GM19238 (cell line): ENCODE results near the gene TSPAN9.

Experiments used
- DNase-seq: peaks from one replicate; pipeline ENCODE4 v3.0.0; 2011; ENCODE audit warnings: low spot score; ENCODE audit not compliant: insufficient read length

TSPAN9 gene

DNA sequence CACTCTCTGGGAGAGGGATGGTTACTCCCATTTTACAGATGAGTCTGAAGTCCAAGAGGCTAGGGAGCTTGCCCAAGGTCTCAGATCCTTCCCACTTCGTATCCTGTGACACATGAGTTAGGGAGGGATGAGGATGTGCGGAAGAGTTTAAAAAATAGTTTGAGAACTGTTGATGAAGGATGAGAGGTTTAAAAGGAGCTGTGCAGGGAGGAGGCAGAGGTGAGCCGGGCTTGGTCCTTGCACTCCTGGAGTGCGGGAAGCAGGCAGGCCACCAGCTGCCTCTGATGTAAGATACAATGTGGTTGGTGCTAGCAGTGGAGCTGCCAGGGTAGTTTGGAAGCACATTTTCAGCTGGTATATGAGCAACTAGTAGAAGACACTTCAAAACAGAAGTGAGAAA lies 46.5 kb downstream of the TSPAN9 start:
- DNase-seq = no peak

DNA sequence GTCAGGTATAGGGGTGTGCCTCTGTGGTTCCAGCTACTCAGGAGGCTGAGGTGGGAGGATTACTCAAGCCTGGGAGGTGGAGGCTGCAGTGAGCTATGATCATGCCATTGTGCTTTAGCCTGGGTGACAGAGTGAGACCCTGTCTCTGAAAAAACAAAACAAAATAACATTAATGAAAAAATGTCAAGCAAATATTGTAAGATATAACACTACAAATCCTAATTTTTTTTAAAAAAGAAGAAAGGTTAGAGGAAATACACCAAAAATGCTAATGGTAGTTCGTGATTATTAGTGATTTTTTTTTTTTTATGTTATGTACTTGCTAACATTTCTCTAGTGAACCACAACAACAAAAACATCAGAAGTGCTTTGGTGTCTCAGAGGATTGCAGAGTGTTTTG lies 47.7 kb downstream of the TSPAN9 start:
- no peak for DNase-seq

DNA sequence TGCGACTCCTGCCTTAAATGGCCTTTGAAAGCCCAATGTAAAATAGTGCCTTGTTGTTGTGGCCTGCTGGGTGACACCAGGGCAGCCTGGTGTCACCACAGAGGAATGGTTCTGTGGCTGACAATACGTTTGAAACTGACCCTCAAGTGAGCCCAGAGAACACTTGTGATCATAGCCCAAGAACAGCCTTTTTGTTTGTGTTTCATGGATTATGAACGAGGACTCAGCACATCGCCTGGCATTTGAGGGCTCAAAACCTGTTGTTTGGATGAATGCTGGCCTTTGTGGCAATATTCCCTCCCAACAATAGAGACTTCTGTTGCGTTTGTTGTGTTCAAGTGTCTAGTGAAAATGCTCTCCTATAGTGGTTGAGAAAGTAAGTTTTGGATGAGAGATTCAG lies 48.5 kb downstream of the TSPAN9 start:
- no peak for DNase-seq

DNA sequence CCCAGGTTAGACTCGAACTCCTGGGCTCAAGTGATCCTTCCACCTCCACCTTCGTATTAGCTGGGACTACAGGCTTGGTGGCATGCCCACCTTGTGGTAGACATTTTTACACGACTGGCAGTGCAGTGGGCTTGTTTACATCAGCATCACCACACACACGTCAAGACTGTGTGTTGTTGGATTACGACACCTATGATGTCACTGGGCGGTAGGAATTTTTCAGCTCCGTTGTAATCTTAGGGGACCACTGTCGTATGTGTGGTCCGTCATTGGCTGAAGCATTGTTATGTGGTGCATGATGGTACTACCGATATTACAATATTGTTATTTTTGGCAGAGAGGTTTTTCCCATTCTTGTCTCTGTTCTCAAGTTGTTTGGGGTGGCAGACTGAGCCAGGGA lies 50.7 kb downstream of the TSPAN9 start:
- no peak for DNase-seq

DNA sequence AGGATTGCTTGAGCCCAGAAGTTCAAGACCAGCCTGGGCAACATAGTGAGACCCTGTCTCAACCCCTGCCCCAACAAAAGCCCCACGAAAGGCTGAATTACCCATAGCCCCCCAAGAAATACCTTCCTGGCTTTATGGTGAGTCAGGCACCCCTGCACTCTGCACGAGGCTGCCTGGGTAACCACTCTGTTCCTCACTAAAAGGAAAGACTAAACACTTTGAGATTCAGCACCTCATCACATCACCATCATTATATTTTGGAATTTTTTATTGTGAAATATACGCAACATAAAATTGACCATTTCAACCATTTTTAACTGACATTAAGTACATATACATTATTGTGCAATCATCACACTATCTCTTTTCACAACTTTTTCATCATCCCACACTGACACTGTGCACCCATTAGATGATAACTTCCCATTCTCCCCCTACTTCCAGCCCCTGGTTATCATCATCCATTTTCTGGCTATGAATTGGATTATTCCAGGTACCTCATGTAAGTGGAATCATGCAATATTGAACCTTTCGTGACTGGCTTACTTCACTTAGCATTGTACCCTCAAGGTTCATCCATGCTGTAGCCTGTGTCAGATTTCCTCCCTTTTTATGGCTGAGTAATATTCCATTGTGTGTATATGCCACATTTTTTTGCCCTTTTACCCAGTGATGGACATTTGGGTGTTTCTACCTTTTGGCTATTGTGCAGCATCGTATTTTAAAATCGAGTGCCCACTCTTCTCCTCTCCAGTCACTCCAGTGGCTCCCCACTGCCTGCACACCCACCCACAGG lies 51.5 kb downstream of the TSPAN9 start:
- DNase-seq = no peak

DNA sequence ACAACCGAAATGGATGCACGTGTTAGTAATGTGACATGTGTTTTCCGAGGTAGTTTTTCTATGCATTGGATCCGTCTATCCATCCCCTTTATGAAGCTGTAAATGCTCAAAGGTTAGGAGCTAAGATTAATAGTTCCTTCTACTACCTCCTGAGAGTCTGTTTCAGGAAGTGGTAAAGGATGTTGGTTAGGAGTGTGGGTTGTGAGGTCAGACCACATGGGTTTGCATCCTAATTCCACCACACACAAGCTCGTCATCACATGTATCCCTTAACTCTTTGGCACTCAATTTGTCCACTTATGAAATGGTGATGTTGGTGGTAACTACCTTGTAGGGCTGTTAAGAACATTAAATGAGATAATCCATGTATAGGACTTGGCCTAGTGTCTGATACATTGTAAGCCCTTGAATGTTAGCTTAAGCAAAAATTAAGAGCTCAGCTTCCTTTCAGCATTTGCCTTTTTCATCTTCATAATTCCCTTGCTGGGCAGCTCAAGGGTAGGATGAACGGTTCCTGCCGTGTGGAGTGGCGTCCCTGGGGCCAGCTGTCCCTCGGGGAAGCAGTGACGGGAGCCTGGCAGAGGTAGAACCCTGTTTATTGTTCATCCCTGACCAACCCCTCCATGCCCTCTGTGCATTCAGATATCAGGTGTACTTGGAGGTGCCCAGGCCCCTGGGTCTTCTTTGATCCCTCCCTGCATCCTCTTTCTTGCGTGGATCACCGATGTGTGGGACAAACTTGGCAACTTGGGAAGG lies 52.3 kb downstream of the TSPAN9 start:
- DNase-seq = no peak

DNA sequence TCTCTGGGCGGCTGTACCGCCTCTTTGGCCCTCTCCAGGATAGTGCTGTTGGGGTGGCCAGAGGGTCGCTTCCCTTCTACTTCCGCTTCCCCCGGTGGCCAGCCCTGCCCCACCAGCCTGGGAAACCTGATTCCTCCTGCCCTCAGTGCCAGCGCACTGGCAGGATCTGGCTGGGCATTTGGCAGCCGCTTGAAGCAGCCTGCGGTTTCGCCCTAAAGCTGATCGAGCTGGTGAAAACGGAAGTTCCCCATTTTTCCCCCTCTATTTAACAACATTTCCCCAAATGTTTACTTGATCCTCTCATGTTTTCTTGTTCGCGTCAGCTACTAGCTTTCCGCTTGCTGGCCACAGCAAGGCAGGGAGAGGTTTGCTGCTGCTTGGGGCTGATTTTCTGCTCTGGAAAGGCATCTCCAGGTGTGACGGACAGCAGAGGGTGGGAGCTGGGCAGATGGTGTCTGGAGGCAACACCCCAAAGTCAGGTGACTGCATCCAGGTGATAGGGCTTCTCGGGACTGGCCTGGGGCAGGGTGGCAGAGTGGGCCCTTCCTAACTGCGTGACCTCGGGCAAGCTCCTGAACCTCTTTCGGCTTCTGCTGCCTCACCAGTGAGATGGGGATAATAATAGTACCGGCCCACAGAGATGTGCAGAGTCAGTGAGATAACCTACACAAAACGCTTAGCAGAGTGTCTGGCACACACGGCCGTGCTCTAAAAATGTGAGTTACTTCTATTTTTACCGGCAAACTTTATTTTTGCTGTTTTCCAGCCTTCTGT lies 53.1 kb downstream of the TSPAN9 start:
- DNase-seq = no peak

DNA sequence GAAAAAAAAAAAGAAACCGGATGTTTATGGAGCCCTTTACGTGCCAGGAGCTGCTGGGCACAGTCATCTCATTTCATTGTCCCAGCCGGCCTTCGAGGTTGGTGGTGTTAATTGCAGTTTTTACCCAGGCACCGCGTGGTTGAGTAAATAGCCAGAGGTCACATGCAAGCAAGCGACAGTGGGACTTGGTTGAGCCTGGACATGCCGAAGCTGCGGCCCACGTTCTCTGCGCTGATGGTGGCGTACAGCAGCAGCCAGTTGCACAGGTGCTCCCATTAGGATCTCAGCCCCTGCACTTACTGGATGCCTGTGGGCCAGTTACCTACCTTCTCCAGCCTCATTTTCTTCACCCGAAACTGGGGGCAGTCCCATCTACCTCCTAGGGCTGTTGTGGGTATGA lies 54.0 kb downstream of the TSPAN9 start:
- no peak for DNase-seq

DNA sequence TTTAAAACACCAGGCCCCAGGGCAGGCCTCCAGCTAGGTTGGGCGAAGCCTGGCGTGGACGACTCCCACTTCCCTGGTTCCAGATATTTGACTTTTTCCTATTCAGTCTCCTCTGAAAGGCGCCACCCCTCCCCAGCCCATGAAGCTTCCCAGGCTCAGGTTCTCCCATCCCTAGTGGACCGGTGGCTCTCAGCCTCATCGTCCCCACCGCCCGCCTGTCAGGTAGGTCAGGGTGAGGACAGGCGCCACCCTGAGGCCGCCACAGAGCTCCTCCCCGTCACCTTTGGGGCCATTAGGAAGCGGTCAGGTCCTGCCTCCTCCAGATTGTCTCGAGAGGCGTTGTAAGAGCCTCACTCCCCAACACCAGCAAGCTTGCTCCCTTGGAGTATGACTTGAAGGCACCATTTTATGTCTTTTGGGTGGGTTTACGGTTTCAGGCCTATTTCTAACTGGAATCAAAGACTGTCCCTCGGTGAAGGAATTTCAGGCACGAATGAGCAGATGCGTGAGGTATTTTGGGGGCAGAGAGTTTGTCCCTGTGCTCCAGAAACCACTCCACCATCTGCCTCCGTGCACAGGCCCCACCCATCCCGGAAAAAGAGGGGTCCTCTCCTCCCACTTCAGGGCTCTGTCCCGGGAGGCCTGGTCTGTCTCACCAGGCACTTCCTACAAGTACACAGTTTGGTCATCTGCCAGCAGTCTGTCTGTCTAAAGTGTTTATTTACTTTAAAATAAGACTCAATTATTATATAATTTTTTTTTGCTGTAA lies 55.6 kb downstream of the TSPAN9 start:
- DNase-seq = no peak

DNA sequence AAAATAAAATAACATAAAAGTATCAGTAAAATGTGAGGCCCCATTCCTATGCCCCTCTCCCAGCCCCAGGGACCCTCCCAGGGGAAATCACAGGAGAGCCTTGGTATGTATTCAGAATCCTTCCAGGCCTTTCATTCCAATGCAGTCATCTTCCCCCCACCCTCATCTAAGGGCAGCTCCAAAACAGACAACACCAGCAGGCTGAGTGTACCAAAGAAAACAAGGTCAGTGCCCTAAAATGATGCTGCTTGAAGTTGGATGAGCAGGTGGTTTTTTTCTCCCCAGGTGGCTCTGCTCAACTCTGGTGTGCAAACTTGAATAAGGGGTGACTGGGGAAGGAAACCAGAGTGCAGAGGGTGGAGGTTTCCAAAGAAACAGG lies 56.2 kb downstream of the TSPAN9 start:
- DNase-seq = no peak

DNA sequence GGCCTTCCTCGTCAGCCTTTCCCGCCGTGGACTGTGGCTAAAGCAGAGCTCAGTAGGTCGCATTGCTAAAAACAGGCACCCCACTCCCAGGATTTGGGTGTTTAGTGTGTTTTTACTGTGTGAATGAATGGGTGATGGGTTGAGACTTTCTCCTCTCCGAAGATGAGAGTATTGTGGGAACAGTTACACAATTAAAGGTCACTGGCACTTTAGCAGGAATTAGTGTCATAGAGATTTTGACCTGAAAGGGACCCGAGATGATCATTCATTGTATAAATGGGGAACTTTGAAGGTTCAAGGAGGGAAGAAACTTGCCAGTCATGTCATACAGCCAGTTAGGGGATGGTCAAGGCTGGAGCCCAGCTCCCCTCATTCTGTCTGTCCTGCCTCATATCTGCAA lies 56.9 kb downstream of the TSPAN9 start:
- no peak for DNase-seq

DNA sequence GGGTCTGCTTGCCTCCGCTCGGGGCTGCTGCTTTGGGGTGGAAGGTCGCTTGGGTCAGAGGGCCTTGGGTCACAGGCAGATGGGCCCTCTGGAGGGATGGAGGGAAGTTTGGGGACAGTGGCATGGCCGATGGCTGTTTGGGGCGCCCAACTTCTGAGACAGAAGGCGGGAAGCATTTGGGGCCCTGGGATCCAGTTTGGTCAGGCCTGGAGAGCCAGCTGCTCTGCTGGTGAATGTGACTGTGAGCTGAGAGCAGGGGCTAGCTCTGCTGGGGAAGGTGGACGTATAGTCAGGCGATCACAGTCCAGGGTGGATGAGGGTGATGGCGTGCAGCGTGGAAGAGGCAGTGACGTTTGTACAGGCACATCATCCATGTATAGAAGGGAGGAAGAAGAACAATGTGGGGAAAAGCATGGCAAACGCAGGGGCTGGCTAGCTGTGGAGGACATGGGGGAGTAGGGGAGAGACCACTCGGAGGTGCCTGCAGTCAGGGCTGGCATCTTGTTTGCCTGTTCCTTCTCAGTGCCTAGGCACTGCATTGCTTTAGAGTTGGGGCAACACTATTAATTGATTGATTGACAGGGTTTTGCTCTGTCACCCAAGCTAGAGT lies 57.5 kb downstream of the TSPAN9 start:
- no peak for DNase-seq

DNA sequence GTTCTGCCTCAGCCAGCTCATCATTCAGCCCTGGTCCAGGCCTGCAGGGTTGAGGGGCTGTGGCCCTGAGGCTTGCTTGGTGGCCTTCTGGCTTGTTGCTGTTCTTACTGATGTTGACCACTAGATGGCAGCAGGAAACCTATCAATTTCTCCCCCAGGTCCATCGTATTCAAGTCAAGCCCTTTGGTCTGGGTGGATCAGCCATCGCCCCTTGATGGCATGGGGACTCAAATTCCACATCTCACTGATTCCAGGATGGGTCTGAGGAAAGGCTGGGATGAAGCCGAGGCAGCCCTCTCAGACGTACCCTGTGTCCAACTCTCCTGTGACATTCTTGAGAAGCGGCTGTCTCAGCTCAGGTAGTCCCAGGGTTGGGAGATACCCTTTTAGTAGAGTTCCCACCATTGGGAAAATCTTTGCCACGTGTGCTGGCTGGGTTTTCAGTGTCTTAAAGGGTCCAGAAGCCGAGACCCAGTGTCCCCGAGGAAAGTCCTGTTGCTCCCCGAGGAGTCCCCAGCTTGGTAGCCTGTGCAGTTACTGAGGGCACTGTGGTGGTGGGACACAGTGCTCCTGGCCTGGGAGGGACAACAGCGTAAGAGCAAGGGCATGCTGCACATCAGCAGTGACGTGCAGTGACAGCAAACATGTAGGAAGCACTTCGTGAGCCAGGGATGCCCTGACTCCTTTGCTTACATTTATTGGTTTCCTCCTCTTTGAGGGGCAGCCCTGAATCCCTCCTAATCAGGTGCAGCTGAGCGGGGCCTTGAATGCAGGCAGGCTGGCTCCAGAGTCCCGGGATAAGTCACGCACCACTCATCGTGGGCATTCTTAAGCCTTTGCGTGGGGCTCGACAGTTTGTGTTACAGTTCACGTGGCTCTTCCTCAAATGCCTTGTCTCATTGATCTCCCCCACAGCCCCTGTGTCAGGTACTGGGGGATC lies 58.6 kb downstream of the TSPAN9 start:
- peak; percentile 71 for DNase-seq

DNA sequence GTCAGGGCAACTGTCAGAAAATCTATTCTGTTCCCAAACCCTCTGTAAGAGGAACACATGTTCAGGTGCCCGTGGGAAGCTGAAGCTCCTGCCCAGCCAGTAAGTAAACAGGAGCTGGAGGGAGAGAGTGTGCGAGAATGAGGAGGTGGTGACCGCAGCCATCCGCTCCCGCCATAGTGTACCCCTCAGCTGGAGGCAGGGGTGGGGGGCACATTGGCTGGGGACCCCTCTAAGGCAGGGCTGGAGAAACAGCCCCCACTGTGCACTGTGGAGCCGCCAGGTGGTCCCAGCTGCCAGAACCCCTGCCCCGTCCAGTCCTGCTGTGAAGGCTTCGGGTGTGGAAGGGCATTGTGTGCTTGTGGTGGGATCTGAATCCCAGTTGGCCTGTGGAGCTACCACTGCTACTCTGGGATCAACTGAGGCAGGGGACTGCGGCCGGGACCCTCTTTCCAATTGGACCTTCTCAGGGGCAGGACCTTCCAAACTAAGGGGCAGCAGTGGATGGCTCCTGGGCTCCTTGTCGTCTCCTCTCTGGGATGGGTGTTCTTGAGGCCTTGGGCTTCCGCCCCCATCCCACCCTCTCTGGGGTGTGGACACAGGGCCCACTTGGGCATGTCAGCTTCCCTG lies 59.6 kb downstream of the TSPAN9 start:
- DNase-seq = no peak

DNA sequence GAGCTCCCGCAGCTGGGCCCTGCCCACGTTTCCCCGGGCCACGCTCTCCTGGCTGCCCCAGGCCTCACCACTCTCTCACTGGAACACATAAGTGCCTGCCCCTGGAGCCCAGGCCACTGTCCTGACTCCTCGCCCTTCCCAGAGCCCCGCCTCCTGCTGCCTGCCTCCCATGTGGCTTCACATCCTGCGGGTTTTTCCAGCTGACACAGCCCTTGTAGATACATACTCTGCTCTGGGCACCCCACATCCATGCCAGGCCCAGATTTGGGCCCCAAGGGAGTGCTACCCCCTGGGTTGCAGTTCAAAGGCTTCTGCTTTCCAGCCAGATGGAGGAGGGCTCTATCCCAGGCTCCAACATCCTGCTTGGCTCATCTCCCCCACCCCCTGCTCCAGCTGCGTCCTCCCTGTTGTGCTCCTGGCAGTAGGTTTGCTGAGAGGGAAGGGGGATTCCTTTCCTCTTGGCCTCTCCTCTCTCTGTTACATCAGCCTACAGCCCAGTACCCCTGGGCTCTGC lies 60.1 kb downstream of the TSPAN9 start:
- no peak for DNase-seq

DNA sequence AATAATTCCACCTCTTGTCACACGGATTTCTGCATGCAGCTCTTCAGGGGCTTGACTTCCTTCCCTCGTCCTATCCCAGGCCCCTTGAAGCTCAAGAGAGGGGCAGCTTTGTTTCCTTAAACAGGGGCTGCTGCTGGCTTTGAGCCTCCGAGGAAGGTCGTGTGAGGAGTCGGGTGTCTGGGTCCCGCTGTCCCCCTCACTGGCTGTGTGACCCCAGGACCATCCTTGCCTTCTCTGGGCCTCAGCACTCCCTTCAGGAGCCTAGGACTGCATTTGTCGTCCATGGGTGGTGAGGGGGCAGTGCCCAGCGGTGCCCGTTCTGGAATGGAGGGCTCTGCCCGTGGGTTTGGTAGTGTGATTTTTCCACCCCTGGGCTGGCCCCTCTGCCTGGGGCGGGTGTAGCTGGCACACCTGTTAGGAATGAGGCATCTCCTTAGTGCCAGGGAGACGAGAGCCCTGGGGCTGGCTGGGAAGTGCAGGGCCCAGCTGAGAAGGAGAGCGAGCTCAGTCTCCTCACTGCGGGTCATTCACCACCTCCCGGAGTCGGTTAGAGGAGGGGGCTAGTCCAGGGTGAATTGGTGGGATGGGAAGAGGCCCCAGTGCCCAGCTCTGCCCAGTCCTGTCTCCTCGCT lies 60.8 kb downstream of the TSPAN9 start:
- no peak for DNase-seq

DNA sequence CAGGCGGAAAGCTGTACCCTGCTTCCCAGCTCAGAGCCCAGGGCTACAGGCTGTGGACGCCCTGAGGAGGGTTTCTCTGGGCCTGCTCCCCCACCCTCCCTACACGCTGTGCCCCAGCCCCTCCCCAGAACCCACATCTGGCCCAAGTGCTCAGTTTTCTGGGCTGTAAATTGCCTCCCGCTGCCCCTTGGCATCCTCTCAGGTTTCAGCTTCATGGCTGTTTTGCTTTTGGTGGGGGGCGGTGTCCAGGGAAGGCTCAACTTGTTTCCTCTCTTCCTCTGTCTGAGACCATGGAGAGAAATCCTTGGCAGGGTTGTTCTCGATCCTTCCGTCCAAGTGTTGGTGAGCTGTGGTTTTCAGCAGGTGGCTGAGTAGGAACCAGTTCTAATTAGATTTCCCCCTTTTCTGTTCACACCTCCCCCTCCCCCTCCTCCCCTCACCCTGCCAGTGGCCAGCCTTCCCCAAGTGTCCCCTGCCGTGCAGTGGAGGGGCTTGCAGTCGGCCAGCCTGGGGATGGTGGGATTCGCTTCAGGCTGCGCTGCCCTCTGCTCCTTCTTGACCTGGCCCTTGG lies 61.8 kb downstream of the TSPAN9 start:
- no peak for DNase-seq

DNA sequence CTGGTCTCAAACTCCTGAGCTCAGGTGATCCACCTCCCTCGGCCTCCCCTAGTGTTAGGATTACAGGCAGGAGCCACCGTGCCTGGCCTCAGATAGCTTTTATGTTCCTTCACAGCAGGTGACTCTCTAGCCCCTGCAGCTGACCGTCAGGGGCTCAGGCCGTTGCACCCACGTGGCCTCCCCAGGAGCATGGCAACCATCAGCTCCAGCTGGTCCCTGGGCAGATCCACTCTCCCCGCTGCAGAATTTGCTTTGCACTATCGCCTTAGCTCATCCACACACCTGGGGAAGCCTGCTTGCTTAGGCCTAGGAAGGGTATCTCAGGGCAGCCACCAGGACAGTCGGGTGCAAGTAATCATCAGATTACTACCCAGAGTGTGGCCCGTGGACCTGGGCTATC lies 62.6 kb downstream of the TSPAN9 start:
- DNase-seq = no peak
